ENCODE data around the gene DIAPH2. TPM values are rescaled to one million over a fixed set of nuclear protein-coding genes. Genes with fewer than 3 reads are reported as not detected.

The DIAPH2 gene
- total and polyA plus RNA-seq, 9 of the 15 experiments (the other 6 are each of a cell fraction or from before 2014, with no cell fraction given): 0.01 to 0.18 (median 0.07) TPM; not detected in 1

- TF ChIP-seq E2F5 (CRISPR knock-in tag; IDR thresholded peaks at IDR 0.05): no peak
Measured at GRCh38 chrX:96919672-96920071, 235.0 kb downstream of the DIAPH2 start (continued).

- ATAC-seq: no peak
- no peaks in the 10 kb centered on the region for H3K27me3 ChIP-seq (ENCODE audit: control insufficient read depth in 2 of 2, insufficient read depth in 2 of 2, low read length in 2 of 2)
- 0% methylated on average over 2 of the region's 3 CpGs for WGBS (ENCODE audit: insufficient coverage, low coverage, missing lambda C conversion rate)
- no peak for TF ChIP-seq SMARCE1 (IDR thresholded peaks at IDR 0.05)
- no peak for TF ChIP-seq RFX7 (CRISPR knock-in tag; IDR thresholded peaks at IDR 0.05)
- no peak for TF ChIP-seq TFAM (CRISPR knock-in tag; conservative IDR thresholded peaks at IDR 0.05)
- TF ChIP-seq ATF7 (IDR thresholded peaks at IDR 0.05): no peak
- TF ChIP-seq SREBF2 (CRISPR knock-in tag; IDR thresholded peaks at IDR 0.05): no peak
- no peak for TF ChIP-seq LCOR (CRISPR knock-in tag; IDR thresholded peaks at IDR 0.05)
- no peak for TF ChIP-seq CREB5 (CRISPR knock-in tag; IDR thresholded peaks at IDR 0.05)
- TF ChIP-seq RUNX1 (IDR thresholded peaks at IDR 0.05; ENCODE audit: low read depth): no peak
- TF ChIP-seq ARNT (IDR thresholded peaks at IDR 0.05): no peak
- no peak for TF ChIP-seq BRD9 (IDR thresholded peaks at IDR 0.05; ENCODE audit: low read depth, partially characterized antibody)
- TF ChIP-seq ATF6 (CRISPR knock-in tag; IDR thresholded peaks at IDR 0.05): no peak
- TF ChIP-seq CEBPB (tag; IDR thresholded peaks at IDR 0.05): no peak
- TF ChIP-seq PATZ1 (CRISPR knock-in tag; IDR thresholded peaks at IDR 0.05; ENCODE audit: borderline replicate concordance): no peak
- TF ChIP-seq RAD51 (IDR thresholded peaks at IDR 0.05; ENCODE audit: borderline replicate concordance, low read depth): no peak
Measured at GRCh38 chrX:96924581-96924980, 239.9 kb downstream of the DIAPH2 start.

More at GRCh38 chrX:96924581-96924980, 239.9 kb downstream of the DIAPH2 start:
- Histone ChIP-seq H3K79me2 (ENCODE audit: control insufficient read depth, insufficient read depth, low read length) (no peaks in the 10 kb centered on the region), H4K20me1 (replicated peaks; ENCODE audit: control insufficient read depth, insufficient read depth, low read length) (no peaks in the 10 kb centered on the region), H2AFZ (ENCODE audit: low read depth, low read length) (no peak overlapping the region), H3K9me3 (replicated peaks; ENCODE audit: control insufficient read depth, insufficient read depth, low read depth, low read length) (no peaks in the 10 kb centered on the region), H3K4me2 (ENCODE audit: insufficient read depth, low read length) (no peak overlapping the region), H3K4me3 (no peak overlapping the region), H3K4me1 (replicated peaks in 1 of 2; ENCODE audit: control insufficient read depth in 2 of 2, insufficient read depth in 2 of 2, low read length in 2 of 2) (no peaks in the 10 kb centered on the region), H3K36me3 (ENCODE audit: control insufficient read depth, insufficient read depth, low read length) (no peaks in the 10 kb centered on the region), H3K9me1 (ENCODE audit: control insufficient read depth, insufficient read depth, low read length) (no peaks in the 10 kb centered on the region), H3K9ac (ENCODE audit: insufficient read depth in 1 of 2, low read depth in 2 of 2, low read length in 2 of 2) (no peak overlapping the region), H3K27ac (ENCODE audit: extremely low read depth, low read depth, low read length) (no peak overlapping the region)
- BruUV-seq (replicated peaks): no TSS peak
- DNase-seq (ENCODE audit: extremely low read depth in 1 of 4, low spot score in 3 of 4) (no peak), FAIRE-seq (no peak)
- ChIA-PET CTCF (ENCODE audit: low intra/inter-chr PET ratio) (no interaction called here), POLR2A (no interaction called here)
- in situ Hi-C loops (cut with MboI) (no loop called here), intact Hi-C loops (cut with micrococcal nuclease) (no loop called here)
